GM19324 (cell line): Measurements from ENCODE around the gene AQP12A.

ENCODE experiments used
- ATAC-seq: cut with Tn5 transposase; IDR thresholded peaks from one replicate; pipeline ENCODE4 v1.9.1; 2021; ENCODE audit warnings: mild to moderate bottlenecking, moderate library complexity; ENCODE audit not compliant: unreplicated experiment, low FRiP score

Gene AQP12A

DNA sequence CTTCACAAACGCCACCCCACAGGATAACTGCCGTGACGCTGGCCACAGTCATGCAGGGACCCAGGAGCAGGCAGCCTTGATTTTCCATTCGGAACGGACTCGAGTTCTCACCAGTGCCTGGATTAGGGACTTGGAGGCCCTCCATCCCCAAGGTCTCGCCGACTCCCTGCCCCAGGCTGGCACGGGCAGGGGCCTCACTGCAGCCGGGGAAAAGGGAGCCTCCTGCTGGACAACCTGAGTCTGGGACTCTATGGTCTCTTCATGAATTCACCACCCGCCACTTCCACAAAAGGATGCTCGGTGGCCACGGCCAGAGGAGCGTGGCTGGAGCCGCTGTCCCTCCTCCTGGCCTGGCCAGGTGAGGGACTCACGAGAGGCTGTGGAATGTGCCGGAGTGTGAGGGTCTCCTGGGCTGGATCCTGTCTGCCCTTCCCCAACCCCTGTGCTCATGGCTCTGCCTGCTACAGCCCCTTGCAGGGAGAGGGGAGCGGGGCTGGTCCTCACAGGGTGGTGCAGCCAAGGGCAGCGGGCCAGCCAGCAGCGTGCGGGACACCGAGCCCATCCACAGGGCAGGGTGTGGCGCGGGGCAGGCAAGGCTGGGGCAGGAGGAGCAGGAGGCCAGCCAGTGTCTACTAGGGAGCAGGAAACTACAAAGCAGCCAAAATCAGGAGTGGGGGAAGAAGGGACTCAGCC lies 42.3 kb downstream of the AQP12A start:
- no peak for ATAC-seq

DNA sequence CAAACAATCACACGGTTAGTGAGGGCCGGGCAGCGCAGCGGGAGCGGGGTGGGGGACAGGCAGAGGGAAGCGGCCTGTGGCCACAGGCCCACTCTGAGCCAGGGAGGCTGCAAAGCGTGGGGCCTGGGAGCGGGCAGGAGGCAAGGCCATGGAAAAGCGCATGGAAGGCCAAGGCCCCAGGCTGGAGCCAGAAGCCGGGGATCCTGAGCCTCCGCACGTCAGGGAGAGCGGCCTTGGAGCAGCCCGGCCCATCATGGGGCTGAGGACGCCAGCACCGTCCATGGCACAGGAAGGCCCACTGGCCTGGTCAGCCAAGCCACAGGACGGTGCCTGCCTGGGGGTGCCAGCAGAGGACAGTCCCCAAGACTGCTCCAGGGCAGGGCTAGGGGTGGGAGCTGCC lies 43.1 kb downstream of the AQP12A start:
- ATAC-seq = no peak

GRCh38 chr2:240735476-240735875 lies 43.8 kb downstream of the AQP12A start:
- no peak for ATAC-seq

DNA sequence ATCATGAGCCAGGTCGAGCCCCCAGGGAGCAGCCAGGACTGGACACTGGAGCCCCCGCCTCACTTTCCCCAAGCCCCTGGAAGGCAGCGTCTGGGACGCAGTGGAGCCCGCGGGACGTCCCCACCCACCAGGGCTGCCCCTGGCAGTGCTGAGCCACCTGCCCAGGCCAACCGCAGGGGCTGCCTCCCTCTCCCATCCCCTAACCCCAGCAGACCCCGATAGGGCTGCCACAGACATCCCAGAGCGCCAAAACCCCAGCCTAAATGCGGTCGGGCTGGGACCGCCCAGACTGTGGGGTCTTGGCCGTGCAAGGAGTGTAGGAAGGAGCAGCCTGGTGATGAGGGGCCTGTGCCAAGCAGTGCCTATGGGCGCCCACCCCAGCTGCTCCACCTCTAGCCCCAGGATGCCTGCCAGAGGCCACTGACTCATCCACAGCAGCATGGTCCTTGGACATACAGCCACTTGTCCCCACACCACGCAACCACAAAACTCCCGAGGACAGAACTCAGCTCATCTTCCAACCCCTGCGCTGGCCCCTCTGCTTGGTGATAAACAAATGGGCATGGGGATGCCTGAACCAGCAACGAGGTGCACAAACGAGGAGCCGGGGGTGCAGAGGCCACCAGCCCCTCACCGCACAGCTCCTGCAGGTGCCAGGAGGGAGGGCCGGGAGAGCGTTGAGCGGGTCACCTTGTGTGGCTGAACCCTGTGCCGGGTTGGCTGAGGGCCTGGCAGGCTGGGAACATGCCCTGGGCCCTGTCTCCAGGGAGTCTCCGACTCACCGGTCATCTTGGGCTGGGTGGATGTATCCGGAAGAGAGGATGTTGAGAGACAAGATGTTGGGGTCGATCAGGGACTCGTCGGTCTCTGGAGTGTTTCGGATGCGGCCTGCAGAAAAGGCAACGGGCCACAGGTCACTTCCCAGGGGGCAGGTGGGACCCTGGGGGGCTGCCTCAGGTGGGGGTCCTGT lies 44.9 kb downstream of the AQP12A start:
- ATAC-seq = no peak

- no peak for ATAC-seq
These were observed 45.8 kb downstream of the AQP12A start for GRCh38 chr2:240737512-240737911.

- no peak for ATAC-seq
These were observed 46.3 kb downstream of the AQP12A start for GRCh38 chr2:240737958-240738357.

- no peak for ATAC-seq
These were observed 48.1 kb downstream of the AQP12A start for GRCh38 chr2:240739797-240740196.

- no peak for ATAC-seq
These were observed 49.4 kb downstream of the AQP12A start for GRCh38 chr2:240741091-240741490.

DNA sequence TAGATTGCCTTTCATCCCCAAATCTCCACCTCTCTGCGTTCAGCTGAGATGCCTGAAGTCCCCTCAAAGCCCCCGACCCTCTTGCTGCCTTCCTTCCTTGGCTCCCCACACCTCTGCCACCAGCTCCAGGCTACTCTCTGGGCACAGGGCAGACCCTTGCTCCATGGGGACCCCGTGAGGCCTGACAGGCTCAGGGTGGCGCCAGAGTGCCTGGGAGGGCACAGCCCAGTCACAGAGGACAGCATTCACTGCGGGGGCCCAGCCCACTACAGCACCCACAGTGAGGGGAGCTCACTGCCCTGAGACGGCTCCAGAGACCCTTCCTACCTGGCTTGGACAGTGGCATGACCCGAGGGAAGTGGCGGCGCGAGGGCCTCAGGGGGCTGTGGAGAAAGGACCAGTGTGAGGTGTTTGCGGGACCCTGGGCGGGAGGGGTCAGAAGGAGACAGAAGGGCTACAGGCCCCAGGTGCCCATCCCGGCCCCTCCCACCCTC lies 51.0 kb downstream of the AQP12A start:
- no peak for ATAC-seq

- no peak for ATAC-seq
These were observed 53.8 kb downstream of the AQP12A start for GRCh38 chr2:240745456-240745855.

DNA sequence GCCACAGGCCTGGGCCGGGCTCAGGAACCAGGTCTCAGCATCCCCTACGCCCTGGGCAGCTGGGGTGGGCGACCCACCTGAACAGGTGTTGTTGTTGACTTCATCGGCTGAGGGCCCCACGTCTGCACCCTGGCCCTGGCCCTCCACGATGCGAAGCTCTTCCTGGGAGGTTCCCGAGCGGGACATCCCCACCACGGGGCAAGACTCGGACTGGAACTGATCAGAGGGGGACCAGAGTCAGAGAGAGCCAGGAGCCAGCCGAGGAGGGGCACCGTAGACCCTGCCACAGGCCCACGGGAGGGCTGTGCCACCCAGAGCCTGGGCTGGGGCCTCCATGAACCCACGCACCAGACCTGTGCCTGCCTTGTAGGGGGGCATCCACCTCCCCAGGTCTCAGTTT lies 54.3 kb downstream of the AQP12A start:
- ATAC-seq = no peak

- ATAC-seq = no peak
These were observed 55.0 kb downstream of the AQP12A start for GRCh38 chr2:240746671-240747070.

DNA sequence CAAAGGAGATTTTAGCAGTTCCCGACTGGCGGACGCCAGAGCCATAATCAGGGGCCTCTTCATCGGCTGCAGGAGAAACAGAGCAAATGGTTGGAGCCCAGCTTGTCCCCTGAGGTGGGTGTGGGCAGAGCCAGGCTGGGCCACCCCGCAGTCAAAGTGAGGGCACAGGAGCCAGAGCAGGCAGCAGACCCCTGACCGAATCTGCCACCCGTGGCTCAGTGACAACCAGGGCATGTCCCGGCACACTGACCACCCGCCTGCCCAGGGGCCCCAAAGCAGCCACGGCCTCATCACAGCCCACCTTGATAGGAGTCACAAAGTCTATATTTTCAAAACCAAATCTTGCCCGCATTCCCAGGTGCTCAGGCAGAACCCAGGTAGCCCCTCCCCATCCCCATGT lies 55.6 kb downstream of the AQP12A start:
- ATAC-seq = no peak
